ENCODE results near the gene OPHN1.

OPHN1 gene

DNA sequence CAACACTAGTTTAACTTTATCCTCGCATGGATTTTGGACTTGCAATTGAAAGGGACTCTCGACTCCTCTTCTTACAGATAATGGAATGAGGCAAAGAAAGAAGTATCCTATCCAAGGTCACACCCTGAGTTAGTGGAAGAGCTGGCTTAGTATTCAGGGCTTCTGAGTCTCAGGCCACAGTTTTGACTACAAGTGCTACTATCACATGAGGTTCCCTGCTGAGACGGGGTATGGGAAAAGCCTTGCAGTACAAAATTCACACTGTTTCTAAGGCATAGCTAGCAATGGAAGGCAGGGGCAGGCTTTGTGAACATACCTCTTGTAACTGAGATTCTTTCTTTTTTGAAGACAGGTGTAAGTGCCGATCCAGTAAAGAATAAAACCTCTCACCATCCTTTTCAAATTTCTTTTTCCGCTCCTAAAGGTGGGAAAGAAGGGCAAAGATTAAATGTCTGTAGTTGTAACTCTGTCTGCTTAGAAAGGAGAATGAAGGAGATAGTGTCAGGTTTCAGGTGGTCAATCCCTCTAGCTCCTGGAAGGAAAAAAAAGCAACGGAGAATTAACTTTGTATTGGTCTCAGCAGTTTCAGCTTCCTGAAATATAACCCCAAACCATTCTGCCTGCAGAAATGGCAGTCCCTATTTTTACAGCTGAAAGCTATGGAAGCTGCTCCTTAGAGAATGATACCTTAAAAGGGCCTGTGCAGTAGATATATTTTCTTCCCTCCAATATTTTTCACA lies 199.0 kb downstream of the OPHN1 start:
- DNase-seq = no peak

DNA sequence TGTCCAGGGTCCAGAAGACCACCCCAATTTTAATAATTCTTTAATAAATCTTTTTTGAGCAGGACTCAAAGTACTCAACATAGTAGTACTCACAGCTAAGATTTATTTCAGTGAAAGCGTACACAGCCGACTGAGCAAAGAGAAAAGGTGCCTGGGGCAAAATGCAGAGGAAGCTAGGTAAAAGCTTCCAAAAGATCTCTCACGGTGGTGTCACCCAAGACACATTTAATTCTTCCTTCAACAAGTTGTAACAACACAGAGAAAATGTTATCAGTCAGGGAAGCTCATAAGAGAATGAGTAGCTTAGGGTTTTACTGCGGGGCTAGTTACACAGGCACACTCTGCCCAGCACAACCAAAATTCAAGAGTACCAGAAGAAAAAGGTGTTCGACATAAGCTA lies 201.1 kb downstream of the OPHN1 start:
- DNase-seq = no peak

DNA sequence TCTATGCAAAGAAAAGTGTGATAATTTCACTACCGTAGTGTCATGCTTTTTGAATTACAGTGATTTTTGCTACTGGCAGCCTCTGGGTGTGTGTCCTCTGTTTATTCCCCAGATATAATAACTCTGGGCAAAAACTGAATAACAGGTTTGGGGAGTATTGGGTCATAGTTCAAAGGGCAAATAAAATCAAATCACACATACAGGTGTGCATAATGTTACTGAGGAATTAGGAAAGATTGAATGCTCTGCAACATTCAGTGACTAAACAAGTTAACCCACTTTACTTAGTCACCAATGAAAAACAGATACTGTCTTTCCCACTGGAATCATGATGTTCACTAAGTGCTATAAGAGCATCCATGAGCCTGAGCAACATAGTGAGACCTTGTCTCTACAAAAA lies 224.3 kb downstream of the OPHN1 start:
- DNase-seq = no peak

- no peak for DNase-seq
Measured at GRCh38 chrX:68204521-68205038, 228.7 kb downstream of the OPHN1 start.

GRCh38 chrX:68203646-68204045 lies 229.6 kb downstream of the OPHN1 start:
- DNase-seq = no peak

- no peak for DNase-seq
Measured at GRCh38 chrX:68203211-68203610, 230.1 kb downstream of the OPHN1 start.

- DNase-seq = no peak
Measured at GRCh38 chrX:68199062-68199848, 234.0 kb downstream of the OPHN1 start.

GRCh38 chrX:68196939-68197791 lies 236.1 kb downstream of the OPHN1 start:
- DNase-seq = no peak

DNA sequence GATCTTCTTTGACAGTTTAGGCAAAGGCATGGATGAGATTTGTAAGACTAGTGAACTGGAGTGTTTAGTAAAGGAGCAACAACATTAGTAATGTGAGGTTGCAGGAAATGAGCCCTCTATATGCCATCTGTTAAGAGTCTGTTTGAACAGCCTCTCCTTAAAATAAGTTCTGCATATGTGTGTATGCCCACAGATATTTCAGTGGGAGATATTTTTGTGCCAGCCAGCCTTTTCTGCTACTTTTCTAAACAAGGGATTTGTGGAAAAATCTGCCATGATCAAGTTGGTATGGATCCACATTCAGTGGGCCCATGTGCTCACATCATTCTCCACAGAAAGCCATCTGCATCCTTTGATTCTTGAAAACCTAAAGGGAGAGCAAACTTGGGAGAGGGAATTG lies 237.7 kb downstream of the OPHN1 start:
- no peak for DNase-seq

DNA sequence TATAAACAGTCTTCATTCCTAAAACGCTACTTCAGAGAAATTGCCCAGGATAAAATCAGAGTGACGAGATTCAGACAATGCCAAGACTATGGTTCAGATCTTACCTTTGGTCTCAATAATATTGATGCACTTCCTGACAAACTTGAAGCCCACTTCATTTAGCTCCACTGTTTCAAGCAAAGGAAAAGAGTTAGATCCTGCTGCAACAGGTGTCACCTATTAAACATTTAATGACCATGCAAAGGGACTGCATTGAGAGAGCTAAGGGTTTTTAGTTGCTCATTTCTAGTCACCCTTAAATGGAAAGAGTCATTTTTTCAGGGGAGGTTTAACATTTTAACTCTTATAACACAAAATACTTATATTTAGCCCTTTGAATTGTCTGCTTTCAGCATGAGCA lies 239.5 kb downstream of the OPHN1 start:
- DNase-seq = no peak

DNA sequence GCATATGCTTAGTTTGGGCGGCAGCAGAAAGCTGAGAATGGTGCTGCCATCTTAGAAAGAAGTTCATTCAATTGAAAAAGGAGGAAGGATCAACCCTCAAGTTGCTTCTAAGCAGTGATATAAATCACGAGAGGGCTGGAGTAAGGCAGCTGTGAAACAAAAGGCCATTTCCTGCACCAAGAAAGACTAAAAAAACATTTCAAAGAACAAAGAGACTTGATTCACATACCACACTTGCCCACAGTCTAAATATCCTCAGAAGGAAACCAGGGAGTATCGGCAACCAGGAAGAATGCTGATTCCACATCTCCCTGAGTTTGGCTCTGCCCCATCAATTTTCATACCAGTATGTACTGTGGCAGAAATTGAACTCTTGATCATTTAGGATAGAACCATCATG lies 240.1 kb downstream of the OPHN1 start:
- no peak for DNase-seq

DNA sequence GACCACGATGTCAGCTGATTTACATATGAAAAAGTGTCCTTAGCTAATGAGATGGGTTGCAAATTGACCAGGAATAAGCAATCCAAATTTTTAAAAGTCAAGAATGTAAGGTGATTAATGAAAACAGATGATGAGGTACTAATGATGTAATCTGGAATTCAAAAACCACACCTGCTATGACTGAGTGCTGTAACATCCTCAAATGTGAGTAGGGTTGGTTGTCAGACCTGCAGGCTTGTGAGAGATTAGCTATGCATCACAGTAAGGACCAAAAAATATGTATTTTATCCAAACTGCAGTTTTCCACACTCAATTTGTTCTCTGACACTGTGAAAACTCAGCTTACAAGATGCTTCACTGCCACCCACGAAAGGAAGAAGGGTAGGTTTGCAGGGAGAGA lies 242.5 kb downstream of the OPHN1 start:
- no peak for DNase-seq

DNA sequence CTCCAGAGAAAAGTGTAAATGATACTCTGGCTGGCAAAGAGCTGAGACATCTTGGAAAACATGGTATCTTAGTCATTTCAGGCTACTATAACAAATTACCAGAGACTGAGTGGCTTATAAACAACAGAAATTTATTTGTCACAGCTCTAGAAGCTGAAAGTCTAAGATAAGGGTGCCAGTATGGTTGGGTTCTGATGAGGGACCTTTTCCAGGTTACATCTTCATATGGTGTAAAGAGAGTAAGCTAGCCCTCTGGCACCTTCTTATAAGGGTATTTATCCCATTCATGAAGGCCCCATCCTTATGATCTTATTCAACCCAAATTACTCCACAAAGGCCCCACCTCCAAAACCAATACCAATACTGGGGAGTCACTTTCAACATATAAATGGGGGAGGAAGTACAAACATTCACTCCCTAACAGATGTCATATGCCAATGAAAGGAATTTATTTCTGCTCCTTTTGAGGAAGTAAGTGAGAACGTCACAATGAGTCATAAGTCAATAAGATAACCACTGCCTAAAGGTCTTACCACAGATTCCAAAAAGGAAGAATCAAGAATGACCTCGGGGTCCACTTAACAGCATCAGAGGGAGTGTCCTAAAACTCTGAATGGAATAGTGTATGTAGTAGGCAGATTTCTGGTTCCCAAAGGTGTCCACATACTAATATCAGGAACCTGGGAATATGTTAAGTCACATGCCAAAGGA lies 246.6 kb downstream of the OPHN1 start:
- no peak for DNase-seq

GRCh38 chrX:68185161-68185560 lies 248.1 kb downstream of the OPHN1 start:
- no peak for DNase-seq

GRCh38 chrX:68183612-68184214 lies 249.6 kb downstream of the OPHN1 start:
- no peak for DNase-seq

- no peak for DNase-seq
Measured at GRCh38 chrX:68180579-68180978, 252.7 kb downstream of the OPHN1 start.

DNA sequence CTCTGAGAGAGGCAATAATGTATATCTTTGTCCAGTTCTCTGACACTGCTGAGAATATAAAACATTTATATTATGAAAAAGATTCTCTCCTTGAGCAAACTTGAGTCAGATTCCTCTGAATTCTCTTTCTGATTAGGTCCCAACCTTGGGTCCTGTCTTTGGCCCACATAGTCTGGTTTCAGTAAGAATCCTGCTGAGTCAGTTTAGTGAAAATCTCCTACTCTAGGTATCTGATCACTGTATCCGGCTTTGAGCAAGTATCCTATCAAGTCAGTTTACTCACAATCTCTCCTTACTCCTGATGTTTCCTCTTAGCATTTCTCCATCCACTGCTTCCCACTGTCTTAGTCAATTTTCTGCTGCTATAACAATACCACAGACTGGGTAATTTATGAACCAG lies 253.9 kb downstream of the OPHN1 start:
- DNase-seq = no peak

- no peak for DNase-seq
Measured at GRCh38 chrX:68177542-68177941, 255.8 kb downstream of the OPHN1 start.

GRCh38 chrX:68175562-68175961 lies 257.7 kb downstream of the OPHN1 start:
- no peak for DNase-seq

- no peak for DNase-seq
Measured at GRCh38 chrX:68163441-68163840, 269.9 kb downstream of the OPHN1 start.

DNA sequence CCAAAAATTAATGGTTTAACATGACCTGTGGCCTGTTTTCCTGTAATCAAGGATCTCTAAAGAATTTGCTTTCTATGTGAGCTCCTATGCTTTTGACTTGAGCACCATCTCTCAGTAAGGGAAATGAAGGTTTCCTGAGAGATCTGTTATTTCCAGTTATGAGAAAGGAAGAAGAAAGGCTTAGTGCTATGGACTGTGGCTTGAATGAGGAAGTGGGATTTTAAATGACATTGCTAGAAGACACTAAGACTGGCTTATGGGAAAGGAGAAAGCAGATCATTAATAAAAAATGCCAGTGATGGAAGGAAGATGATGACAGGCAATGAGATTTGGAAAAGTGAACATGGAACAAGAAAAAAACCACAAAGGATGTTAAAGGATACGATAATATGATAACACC lies 285.4 kb downstream of the OPHN1 start:
- no peak for DNase-seq

DNA sequence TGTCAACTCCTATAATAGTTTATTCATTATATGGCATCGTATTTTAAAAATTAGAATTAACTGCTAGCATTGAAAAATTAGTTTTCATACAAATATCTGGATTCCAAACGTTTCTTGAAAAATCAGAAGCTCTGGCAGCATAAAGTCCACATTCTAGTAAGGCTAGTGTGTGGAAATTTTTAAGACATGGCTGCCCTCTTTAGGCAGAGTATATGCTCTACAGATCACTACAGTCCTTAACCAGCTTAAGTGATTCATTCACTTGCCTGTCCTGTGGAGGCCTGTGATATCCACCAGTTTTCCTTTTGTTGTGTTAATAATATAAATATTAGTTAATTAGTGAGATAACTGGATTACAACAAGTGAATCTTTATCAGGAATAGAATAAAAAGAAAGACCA lies 287.2 kb downstream of the OPHN1 start:
- no peak for DNase-seq

Data from stimulated activated naive CD4-positive, alpha-beta T cell treated with Interleukin-2 at 50 U/mL for 16 hours (primary cell).